GM18508 (cell line): ENCODE measurements around the gene NEURL1.

Source experiments
- ATAC-seq: cut with Tn5 transposase; IDR thresholded peaks from one replicate; pipeline ENCODE4 v1.9.1; 2021; ENCODE audit warnings: moderate number of reproducible peaks; ENCODE audit not compliant: insufficient read depth, unreplicated experiment

The NEURL1 gene

DNA sequence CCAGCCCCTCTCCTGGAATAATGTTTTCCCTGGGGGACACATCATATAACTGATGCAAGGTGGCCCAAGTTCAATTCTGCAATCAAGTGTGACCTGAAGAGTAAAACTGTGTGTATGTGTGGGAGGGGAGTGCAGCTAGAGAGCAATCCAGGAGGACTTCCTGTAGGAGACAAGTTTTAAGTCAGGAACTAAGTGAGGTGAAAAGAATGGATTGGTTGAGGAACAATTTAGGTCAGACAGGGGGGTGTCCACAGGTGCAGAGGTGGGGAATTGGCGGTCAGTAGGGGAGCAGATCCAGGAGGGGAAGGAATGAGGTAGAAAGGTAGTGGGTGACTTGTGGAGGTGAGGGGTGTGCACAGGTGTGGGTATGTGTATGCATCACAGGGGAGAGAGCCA, 82.6 kb downstream of the NEURL1 start:
- no peak for ATAC-seq

DNA sequence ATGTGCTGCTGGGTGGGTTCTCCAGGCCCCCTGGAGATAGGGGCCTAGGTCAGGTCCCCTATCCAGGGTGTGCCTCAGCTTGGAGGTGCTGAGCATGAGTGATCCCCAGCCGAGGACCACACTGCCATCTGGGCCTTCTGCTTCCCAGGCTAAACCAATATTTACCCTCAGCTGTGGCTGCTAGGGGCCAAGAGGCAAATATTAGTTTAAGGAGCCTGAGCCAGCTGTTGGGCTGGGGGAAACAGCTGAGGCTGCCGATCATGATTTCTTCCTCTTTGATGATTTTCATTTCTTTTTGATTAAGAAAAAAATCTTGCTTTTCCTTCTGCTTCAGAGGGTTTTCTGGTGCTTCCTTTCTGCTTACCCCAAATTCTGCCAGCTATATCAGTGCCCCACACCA, 83.4 kb downstream of the NEURL1 start:
- ATAC-seq: no peak

DNA sequence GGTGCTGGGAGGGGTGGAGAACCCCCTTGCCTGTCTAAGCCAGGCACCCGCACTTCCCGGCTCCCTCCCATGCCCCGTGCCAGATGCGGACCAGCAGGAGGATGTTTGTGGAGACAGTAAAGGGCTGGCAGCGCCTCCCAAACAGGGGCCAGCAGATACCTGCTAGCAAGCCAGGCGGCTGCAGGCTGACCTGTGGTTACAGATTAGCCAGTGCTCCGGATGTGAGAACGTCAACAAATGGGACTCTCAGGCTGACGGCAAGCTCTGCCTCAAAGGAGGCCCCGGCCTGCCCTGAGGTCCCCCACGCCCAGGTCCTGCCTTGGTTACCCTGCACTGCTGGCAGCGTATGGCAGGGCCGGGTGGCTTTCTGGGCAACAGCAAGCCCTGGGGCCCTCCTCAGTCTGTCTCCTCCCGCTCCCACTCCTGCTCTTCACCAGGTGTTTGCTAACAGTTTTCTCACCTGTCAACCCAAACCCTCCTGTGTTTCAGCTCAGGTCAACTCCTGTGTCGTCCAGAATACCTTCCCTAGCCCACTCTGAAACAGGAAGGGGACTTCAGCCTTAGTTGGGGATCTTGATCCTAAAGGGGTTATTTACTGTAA, 85.4 kb downstream of the NEURL1 start:
- no peak for ATAC-seq

DNA sequence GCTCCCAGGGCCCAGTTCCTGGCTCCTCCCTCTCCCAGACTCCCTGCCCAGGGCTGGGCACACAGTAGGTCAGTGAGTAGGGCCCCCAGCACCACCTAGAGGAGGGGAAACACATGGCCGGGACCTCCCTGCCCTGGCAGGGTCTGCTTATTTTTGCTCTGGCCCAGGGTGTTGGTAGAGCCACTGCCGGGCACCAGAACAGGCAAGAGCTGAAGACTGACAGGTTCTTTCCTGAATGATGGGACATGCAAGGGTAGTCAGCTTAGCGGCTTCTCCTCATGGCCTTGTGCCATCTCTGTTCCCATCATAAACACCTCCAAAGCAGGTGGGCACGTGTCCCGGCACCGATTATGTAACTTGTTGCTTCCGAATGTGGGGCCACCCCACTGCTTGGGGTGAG, 86.5 kb downstream of the NEURL1 start:
- ATAC-seq: no peak

GRCh38 chr10:103580430-103580829, 86.9 kb downstream of the NEURL1 start:
- ATAC-seq: no peak

DNA sequence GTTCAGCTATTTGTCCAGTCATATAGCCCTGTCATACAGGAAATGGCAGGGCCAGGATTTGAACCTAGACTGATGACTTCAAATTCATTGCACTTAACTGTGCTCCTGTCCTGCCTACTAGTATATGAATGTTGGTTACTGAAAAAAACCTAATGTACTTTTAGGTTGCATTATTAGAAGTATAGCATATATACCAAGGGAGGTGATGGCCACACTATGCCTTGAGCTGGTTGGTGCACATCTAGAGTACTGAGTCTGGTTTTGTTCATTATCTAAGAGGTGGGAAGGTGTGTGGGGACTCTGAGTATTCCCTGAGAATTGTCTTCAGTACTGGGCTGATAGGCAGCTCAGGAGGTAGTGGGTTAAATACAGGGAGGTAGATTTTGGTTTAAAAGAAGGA, 88.0 kb downstream of the NEURL1 start:
- no peak for ATAC-seq

- no peak for ATAC-seq
Observed at GRCh38 chr10:103582331-103583123, 89.0 kb downstream of the NEURL1 start.

DNA sequence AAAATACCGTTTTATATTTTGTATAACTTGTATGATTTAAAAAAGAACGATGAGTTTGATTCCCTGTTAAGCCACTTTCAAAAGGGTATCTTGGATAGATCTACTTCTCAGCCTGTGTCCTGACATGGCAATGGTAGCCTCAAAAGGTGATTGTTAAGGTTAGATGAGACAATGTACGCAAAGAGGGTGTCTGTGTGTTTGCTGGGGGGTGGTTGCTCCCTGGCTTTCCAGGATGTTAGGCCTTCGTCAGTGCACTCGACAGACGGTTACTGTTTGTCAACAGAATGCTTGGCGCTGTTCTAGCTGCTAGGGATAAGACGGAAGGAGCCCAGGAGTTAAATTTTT, 90.3 kb downstream of the NEURL1 start:
- ATAC-seq: no peak

DNA sequence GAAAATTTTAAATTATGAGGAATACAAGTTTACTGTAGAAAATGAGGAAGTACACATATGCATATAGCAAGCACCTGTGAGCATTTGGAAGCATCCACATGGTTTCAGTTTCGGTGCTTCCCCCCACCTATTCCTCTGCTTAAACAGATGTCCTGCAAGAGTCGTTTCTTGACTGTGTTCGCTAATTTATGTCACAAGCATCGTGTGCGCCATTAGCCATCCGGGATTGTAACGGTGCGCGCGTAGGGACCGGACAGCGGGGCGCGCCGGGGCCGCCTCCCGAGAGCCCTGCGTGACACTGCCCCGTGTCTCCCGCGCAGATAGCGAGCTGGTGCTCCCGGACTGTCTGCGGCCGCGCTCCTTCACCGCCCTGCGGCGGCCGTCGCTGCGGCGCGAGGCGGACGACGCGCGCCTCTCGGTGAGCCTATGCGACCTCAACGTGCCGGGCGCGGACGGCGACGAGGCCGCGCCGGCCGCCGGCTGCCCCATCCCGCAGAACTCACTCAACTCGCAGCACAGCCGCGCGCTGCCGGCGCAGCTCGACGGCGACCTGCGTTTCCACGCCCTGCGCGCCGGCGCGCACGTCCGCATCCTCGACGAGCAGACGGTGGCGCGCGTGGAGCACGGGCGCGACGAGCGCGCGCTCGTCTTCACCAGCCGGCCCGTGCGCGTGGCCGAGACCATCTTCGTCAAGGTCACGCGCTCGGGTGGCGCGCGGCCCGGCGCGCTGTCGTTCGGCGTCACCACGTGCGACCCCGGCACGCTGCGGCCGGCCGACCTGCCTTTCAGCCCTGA, 90.9 kb downstream of the NEURL1 start:
- no peak for ATAC-seq

DNA sequence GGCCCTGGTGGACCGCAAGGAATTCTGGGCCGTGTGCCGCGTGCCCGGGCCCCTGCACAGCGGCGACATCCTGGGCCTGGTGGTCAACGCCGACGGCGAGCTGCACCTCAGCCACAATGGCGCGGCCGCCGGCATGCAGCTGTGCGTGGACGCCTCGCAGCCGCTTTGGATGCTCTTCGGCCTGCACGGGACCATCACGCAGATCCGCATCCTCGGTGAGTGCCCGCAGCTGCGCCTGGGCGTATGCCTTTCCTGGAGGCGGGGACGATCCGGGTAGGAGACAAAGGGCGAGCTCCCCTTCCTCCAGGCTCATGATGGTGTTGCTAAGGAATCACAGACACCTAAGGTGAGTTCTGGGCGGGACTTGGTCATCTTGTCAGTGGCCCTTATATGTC, 91.5 kb downstream of the NEURL1 start:
- no peak for ATAC-seq

DNA sequence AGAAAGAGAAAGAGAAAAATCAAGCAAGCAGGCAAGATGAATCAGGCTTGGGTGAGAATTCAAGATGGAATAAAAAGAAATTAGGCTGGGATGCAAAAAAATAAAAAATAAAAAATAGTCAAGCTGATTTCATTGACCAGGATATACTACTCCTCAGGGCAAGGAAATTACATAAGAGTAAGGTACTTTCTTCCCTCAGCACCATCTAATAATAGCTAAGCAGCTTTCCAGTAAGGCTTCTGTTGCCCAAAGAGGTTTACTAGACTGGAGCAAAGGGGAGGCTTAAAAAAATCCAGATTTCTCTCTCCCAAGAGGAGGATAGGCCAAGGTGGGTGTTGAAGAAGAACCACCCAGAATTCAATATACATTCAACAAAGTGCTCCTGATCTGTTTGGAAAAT, 93.6 kb downstream of the NEURL1 start:
- ATAC-seq: no peak

- no peak for ATAC-seq
Observed at GRCh38 chr10:103589074-103589630, 95.6 kb downstream of the NEURL1 start.

DNA sequence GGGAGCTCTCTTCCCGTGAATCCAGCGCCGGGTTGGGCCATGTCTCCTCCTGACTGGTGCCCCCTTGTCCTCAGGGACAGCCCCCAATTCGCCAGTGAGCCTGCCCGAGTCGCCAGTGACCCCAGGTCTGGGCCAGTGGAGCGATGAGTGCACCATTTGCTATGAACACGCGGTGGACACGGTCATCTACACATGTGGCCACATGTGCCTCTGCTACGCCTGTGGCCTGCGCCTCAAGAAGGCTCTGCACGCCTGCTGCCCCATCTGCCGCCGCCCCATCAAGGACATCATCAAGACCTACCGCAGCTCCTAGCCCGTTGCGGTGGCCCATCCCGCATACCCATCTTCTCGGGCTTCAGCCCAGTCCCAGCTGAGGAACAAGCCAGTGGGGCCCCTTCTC, 96.6 kb downstream of the NEURL1 start:
- ATAC-seq: no peak

- no peak for ATAC-seq
Observed at GRCh38 chr10:103590744-103591291, 97.3 kb downstream of the NEURL1 start.

GRCh38 chr10:103592186-103593021, 98.9 kb downstream of the NEURL1 start:
- no peak for ATAC-seq

GRCh38 chr10:103593022-103593570, 99.6 kb downstream of the NEURL1 start:
- ATAC-seq: no peak

DNA sequence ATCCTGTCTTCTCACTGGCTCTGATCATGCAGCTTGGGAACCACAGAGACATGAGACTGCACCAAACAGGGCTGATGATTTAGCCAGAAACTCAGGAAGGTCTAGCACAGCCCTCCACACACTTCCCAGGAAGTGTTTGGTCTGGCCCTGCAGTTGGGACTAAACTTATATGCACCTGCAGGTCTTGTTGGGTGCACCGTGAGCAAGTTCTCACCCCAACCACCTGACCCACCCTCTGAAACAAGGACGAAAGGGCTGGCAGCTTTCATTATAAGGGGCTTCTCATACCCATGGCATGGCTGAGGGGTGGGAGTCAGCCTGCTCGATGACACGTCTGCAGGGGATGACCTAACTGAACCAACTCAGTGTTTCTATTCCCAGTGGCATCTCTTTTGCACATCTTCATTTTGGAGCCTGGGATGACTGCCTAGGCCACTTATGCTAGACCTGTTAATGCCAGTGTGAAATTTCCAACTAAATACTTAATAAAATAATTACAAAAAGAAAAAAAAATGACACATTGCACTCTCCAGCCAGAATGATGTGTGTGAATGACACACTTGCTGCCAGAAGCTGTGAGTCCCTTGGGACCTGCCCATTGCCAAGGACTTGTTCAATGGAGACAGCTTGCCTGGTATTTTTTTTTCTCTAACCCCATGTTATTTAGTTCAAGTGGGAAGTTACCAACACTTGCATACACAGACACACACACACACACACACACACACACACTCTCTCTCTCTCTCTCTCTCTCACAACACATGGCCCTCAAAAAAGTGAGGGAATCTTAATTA, 102.6 kb downstream of the NEURL1 start:
- no peak for ATAC-seq

- ATAC-seq: no peak
Observed at GRCh38 chr10:103597003-103597402, 103.5 kb downstream of the NEURL1 start.

DNA sequence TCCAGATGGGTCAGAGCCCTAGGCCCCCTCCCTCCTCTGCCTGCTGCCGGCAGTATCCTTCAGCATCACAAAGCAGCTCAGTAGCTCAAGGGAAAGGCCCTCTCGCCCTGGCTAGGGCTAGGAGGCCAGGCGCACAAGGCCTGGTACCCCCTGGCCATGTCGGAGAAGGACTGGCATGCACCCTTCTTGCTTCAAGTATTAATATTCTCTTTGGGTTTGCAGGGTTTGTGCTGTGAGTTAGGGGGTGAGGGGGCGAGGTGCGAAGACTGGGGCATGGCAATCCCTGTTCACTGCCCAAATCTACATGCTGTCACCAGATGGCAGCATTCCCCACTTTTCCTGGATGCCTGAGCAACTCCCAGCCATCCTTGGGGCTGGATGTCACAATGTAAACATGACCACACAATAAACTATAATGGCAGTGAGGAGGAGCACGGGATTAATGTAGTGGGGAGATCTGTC, 105.2 kb downstream of the NEURL1 start:
- no peak for ATAC-seq
